ENCODE measurements around the gene MGAT4A.
A peak's percentile ranks its signal among the peaks of the same experiment; 100 is the strongest.

MGAT4A gene

DNA sequence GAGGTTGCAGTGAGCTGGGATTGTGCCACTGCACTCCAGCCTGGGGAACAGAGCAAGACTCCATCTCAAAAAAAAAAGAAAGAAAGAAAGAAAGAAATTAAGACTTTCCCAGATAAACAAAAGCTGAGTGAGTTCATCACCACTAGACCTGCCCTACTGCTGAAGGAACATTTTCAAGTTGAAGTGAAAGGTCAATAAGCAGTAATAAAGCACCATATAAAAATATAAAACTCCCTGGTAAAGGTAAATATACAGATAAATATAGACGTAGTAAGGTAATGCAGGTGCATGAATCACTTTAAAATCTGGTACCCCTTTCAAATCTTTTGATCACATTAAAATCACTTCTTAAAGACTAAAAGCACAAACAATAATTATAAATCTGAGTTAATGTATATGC, 79.9 kb downstream of the MGAT4A start:
- TF ChIP-seq, protein P1, sequence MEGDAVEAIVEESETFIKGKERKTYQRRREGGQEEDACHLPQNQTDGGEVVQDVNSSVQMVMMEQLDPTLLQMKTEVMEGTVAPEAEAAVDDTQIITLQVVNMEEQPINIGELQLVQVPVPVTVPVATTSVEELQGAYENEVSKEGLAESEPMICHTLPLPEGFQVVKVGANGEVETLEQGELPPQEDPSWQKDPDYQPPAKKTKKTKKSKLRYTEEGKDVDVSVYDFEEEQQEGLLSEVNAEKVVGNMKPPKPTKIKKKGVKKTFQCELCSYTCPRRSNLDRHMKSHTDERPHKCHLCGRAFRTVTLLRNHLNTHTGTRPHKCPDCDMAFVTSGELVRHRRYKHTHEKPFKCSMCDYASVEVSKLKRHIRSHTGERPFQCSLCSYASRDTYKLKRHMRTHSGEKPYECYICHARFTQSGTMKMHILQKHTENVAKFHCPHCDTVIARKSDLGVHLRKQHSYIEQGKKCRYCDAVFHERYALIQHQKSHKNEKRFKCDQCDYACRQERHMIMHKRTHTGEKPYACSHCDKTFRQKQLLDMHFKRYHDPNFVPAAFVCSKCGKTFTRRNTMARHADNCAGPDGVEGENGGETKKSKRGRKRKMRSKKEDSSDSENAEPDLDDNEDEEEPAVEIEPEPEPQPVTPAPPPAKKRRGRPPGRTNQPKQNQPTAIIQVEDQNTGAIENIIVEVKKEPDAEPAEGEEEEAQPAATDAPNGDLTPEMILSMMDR (conservative IDR thresholded peaks at IDR 0.05; ENCODE audit: low read length), result no peak
- no peak for TF ChIP-seq EZH2phosphoT487 (IDR thresholded peaks at IDR 0.05; ENCODE audit: borderline replicate concordance)
- Histone ChIP-seq H3K79me2 (ENCODE audit: insufficient read depth, low read length) (no peaks in the 10 kb centered on the region), H4K20me1 (ENCODE audit: insufficient read depth, low read length, poor library complexity, severe bottlenecking) (no peaks in the 10 kb centered on the region), H3K4me3 (ENCODE audit: low read length, poor library complexity, severe bottlenecking) (no peak overlapping the region), H3K4me2 (ENCODE audit: low read depth, low read length, poor library complexity, severe bottlenecking) (no peak overlapping the region), H3K4me1 (ENCODE audit: insufficient read depth, low read length, poor library complexity, severe bottlenecking) (peaks cover 15% of the 10 kb centered on the region), H2AFZ (ENCODE audit: low read length) (no peak overlapping the region), H3K27me3 (ENCODE audit: insufficient read depth, low read length, poor library complexity, severe bottlenecking) (no peaks in the 10 kb centered on the region), H3K9me2 (replicated peaks; ENCODE audit: low read depth, low read length) (no peaks in the 10 kb centered on the region), H3K36me3 (ENCODE audit: insufficient read depth, low read length) (peaks cover 14% of the 10 kb centered on the region; the same call in 1 of the 2 replicates), H3K9ac (ENCODE audit: low read depth, low read length, poor library complexity, severe bottlenecking) (no peak overlapping the region), H3K9me3 (ENCODE audit: insufficient read depth, low read depth, low read length) (no peaks in the 10 kb centered on the region), H3F3A (ENCODE audit: low read depth) (no peaks in the 10 kb centered on the region)

DNA sequence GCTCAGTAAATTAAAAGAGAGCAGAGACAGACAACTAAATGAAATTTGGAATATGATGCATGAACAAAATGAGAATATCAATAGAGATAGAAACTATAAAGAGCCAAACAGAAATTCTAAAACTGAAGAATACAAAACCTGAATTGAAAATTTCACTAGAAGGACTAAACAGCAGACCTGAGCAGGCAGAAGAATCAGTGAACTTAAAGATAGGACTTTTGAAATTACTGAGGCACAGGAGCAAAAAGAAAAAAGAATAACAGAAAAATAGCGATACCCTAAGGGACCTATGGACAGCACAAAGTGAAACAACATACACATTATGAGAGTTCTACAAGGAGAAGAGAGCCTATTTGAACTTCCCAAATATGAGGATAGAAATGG, 80.9 kb downstream of the MGAT4A start:
- TF ChIP-seq EZH2phosphoT487 (IDR thresholded peaks at IDR 0.05; ENCODE audit: borderline replicate concordance), result no peak
- TF ChIP-seq, protein P1 (conservative IDR thresholded peaks at IDR 0.05; ENCODE audit: low read length), result no peak
- no peaks in the 10 kb centered on the region for H4K20me1 ChIP-seq (ENCODE audit: insufficient read depth, low read length, poor library complexity, severe bottlenecking)
- no peaks in the 10 kb centered on the region for H3K27me3 ChIP-seq (ENCODE audit: insufficient read depth, low read length, poor library complexity, severe bottlenecking)
- no peaks in the 10 kb centered on the region for H3K79me2 ChIP-seq (ENCODE audit: insufficient read depth, low read length)
- peaks cover 14% of the 10 kb centered on the region; the same call in 1 of the 2 replicates for H3K36me3 ChIP-seq (ENCODE audit: insufficient read depth, low read length)
- no peak overlapping the region for H2AFZ ChIP-seq (ENCODE audit: low read length)
- no peaks in the 10 kb centered on the region for H3K9me3 ChIP-seq (ENCODE audit: insufficient read depth, low read depth, low read length)
- H3K9ac ChIP-seq (ENCODE audit: low read depth, low read length, poor library complexity, severe bottlenecking), result no peak overlapping the region
- H3F3A ChIP-seq (ENCODE audit: low read depth), result no peaks in the 10 kb centered on the region
- H3K4me2 ChIP-seq (ENCODE audit: low read depth, low read length, poor library complexity, severe bottlenecking), result no peak overlapping the region
- no peak overlapping the region for H3K4me3 ChIP-seq (ENCODE audit: low read length, poor library complexity, severe bottlenecking)
- H3K9me2 ChIP-seq (replicated peaks; ENCODE audit: low read depth, low read length), result no peaks in the 10 kb centered on the region
- peaks cover 8% of the 10 kb centered on the region for H3K4me1 ChIP-seq (ENCODE audit: insufficient read depth, low read length, poor library complexity, severe bottlenecking)

DNA sequence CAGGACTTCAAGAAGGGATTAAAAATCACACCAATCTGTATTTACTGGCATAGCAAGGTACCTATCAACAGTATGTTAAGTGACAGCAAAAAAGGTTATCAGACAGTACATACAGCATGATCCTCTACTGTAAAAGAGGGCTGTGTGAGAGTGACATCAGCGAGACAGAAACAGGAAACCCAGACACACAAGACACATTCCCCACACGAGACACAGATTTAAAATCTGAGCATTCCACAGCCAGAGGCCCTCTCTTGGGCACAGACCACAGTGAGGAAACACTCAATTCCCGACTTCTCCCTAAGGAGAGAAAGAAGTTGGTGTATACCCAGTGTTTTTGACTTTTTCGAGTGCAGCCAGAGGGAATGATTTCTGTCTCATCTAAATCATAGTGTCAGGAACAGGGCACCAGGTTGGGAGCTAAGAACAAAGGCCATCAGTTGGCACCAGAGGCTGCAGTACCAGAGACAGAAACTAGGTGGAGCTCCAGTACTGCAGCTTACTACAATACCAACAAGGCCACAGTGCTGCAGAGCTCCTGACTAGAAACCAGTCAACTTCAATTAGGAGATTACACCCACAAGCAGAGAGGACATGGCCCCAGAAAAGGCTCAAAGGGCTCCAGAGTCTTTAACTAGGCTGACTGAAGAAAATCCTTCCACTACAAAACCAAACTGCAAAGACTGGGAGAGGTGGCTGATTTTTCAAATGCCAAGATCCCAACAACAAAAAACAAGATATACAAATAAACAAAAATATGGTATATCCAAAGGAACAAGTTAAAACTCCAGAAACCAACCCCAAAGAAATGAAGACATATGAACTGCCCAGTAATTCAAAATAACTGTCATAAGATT, 81.6 kb downstream of the MGAT4A start:
- TF ChIP-seq EZH2phosphoT487 (IDR thresholded peaks at IDR 0.05; ENCODE audit: borderline replicate concordance), result no peak
- TF ChIP-seq, protein P1 (conservative IDR thresholded peaks at IDR 0.05; ENCODE audit: low read length), result peak; percentile 99
- no peak overlapping the region for H2AFZ ChIP-seq (ENCODE audit: low read length)
- H4K20me1 ChIP-seq (ENCODE audit: insufficient read depth, low read length, poor library complexity, severe bottlenecking), result no peaks in the 10 kb centered on the region
- H3F3A ChIP-seq (ENCODE audit: low read depth), result no peaks in the 10 kb centered on the region
- peaks cover 14% of the 10 kb centered on the region; the same call in 1 of the 2 replicates for H3K36me3 ChIP-seq (ENCODE audit: insufficient read depth, low read length)
- H3K4me1 ChIP-seq (ENCODE audit: insufficient read depth, low read length, poor library complexity, severe bottlenecking), result peaks cover 2% of the 10 kb centered on the region
- H3K27me3 ChIP-seq (ENCODE audit: insufficient read depth, low read length, poor library complexity, severe bottlenecking), result no peaks in the 10 kb centered on the region
- no peak overlapping the region for H3K9ac ChIP-seq (ENCODE audit: low read depth, low read length, poor library complexity, severe bottlenecking)
- no peaks in the 10 kb centered on the region for H3K79me2 ChIP-seq (ENCODE audit: insufficient read depth, low read length)
- H3K4me3 ChIP-seq (ENCODE audit: low read length, poor library complexity, severe bottlenecking), result no peak overlapping the region
- no peaks in the 10 kb centered on the region for H3K9me3 ChIP-seq (ENCODE audit: insufficient read depth, low read depth, low read length)
- no peaks in the 10 kb centered on the region for H3K9me2 ChIP-seq (replicated peaks; ENCODE audit: low read depth, low read length)
- no peak overlapping the region for H3K4me2 ChIP-seq (ENCODE audit: low read depth, low read length, poor library complexity, severe bottlenecking)

Data from Loucy (cell line).